Endothelial cell of umbilical vein (primary cell): ENCODE data around the gene CMBL. TPM values are rescaled to one million over a fixed set of nuclear protein-coding genes. Genes with fewer than 3 reads are reported as not detected.

Source experiments
- BruUV-seq: library from RNA; stranded (reverse); fragments of 400-500 nt; replicated peaks from 2 replicates; lab custom pipeline; 2021; lab: Mats Ljungman, UMichigan
- CTCF ChIA-PET: fragments of 300-600, 350-600 bp; sonication (Branson Sonifier 250); formaldehyde crosslinking; loops from one replicate; lab custom pipeline; 2021; ENCODE audit warnings: antibody characterized with exemption, inconsistent platforms; lab: Charles Lee
- POLR2A ChIA-PET: fragments of 300-600, 350-600 bp; sonication (Branson Sonifier 250); formaldehyde crosslinking; loops from one replicate; lab custom pipeline; 2021; ENCODE audit warnings: antibody characterized with exemption, inconsistent platforms; lab: Charles Lee
- DNase-seq: peaks from one replicate; pipeline ENCODE4 v3.0.0-alpha.2; 2011; ENCODE audit warnings: low read depth, low spot score
- FAIRE-seq: peaks from 2 replicates; lab custom pipeline; 2011; peaks lifted over from hg19 to GRCh38; lab: Jason Lieb, UNC
- H2AFZ ChIP-seq: 2 replicates; pipeline ENCODE4 v1.6.0; 2012; ENCODE audit warnings: low read depth, low read length, control low read depth, inconsistent platforms
- H3K27ac ChIP-seq: 2 replicates; pipeline ENCODE4 v1.5.1; 2011; ENCODE audit warnings: low read depth, mild to moderate bottlenecking, control low read depth, low read length, moderate library complexity; ENCODE audit not compliant: insufficient read depth
- H3K27me3 ChIP-seq, 2 experiments: 2 replicates each; pipeline versions ENCODE4 v1.6.0 to v1.6.1; 2011; ENCODE audit warnings: low read length in 2 of 2, mixed read lengths in 1 of 2; ENCODE audit not compliant: control insufficient read depth in 2 of 2, insufficient read depth in 2 of 2
- H3K36me3 ChIP-seq, 2 experiments: 2 replicates in 1 of 2; 3 replicates in 1 of 2; pipeline ENCODE4 v1.5.1; 2011; ENCODE audit warnings: low read length in 2 of 2, mild to moderate bottlenecking in 1 of 2, moderate library complexity in 1 of 2; ENCODE audit not compliant: control insufficient read depth in 2 of 2, insufficient read depth in 2 of 2; ENCODE audit errors: extremely low read depth in 1 of 2
- H3K4me1 ChIP-seq: 3 replicates; pipeline ENCODE4 v1.5.1; 2011; ENCODE audit warnings: mild to moderate bottlenecking, low read length; ENCODE audit not compliant: control insufficient read depth, insufficient read depth; ENCODE audit errors: extremely low read depth
- H3K4me2 ChIP-seq: 2 replicates; pipeline ENCODE4 v1.6.1; 2011; ENCODE audit warnings: low read length, control low read depth, mixed read lengths; ENCODE audit not compliant: insufficient read depth
- H3K4me3 ChIP-seq, 3 experiments: fragments of 200-600 bp in 1 of 3; sonication (generic), shearing (Covaris generic) in 1 of 3; replicated peaks in 1 of 3; 2 replicates each; pipeline ENCODE4 v1.5.1; 2011 to 2016; ENCODE audit warnings: control low read depth in 3 of 3, low read length in 3 of 3, mild to moderate bottlenecking in 2 of 3, inconsistent platforms in 1 of 3, low read depth in 1 of 3, moderate library complexity in 1 of 3; ENCODE audit not compliant: insufficient read depth in 1 of 3
- H3K79me2 ChIP-seq: 2 replicates; pipeline ENCODE4 v1.6.0; 2012; ENCODE audit warnings: low read length, inconsistent platforms; ENCODE audit not compliant: control insufficient read depth, insufficient read depth
- H3K9ac ChIP-seq: replicated peaks from 2 replicates; pipeline ENCODE3; 2011; ENCODE audit warnings: low read length, control low read depth; ENCODE audit not compliant: insufficient read depth; ENCODE audit errors: extremely low read depth
- H3K9me1 ChIP-seq: replicated peaks from 3 replicates; pipeline ENCODE4 v1.6.0; 2011; ENCODE audit warnings: mild to moderate bottlenecking, low read length; ENCODE audit not compliant: control insufficient read depth, insufficient read depth; ENCODE audit errors: extremely low read depth
- H3K9me3 ChIP-seq: replicated peaks from 2 replicates; pipeline ENCODE4 v1.5.1; 2012; ENCODE audit warnings: low read length, inconsistent platforms; ENCODE audit not compliant: control insufficient read depth, insufficient read depth
- H4K20me1 ChIP-seq: replicated peaks from 2 replicates; pipeline ENCODE3; 2011; ENCODE audit warnings: mild to moderate bottlenecking, low read length; ENCODE audit not compliant: control insufficient read depth, insufficient read depth; ENCODE audit errors: extremely low read depth
- EZH2 ChIP-seq: IDR thresholded peaks from 2 replicates; pipeline ENCODE4 v1.6.1; 2012; ENCODE audit warnings: borderline replicate concordance, low read depth, mild to moderate bottlenecking, moderate library complexity, low read length, inconsistent platforms; ENCODE audit not compliant: severe bottlenecking
- FOS ChIP-seq: IDR thresholded peaks from 2 replicates; pipeline ENCODE4 v1.6.1; 2011; ENCODE audit warnings: mild to moderate bottlenecking, low read length, moderate library complexity, borderline replicate concordance; ENCODE audit not compliant: insufficient read depth
- GATA2 ChIP-seq: IDR thresholded peaks from 2 replicates; pipeline ENCODE4 v1.7.0; 2011; ENCODE audit warnings: low read depth, mild to moderate bottlenecking, moderate library complexity, mixed read lengths, low read length; ENCODE audit not compliant: insufficient read length, insufficient read depth
- JUN ChIP-seq: IDR thresholded peaks from 2 replicates; pipeline ENCODE4 v1.6.1; 2011; ENCODE audit warnings: borderline replicate concordance, low read depth; ENCODE audit not compliant: insufficient read length, insufficient read depth
- MYC ChIP-seq: IDR thresholded peaks from one replicate; pipeline ENCODE4 v1.6.1; 2011; ENCODE audit warnings: mild to moderate bottlenecking, low read depth, low read length
- POLR2A ChIP-seq: IDR thresholded peaks from 2 replicates; pipeline ENCODE4 v1.6.1; 2012; ENCODE audit warnings: low read depth, mild to moderate bottlenecking, control low read depth, low read length
- POLR2AphosphoS5 ChIP-seq: IDR thresholded peaks from 2 replicates; pipeline ENCODE4 v1.6.1; 2012; ENCODE audit warnings: low read depth, mild to moderate bottlenecking, control low read depth, low read length, moderate library complexity; ENCODE audit not compliant: insufficient read depth
- dilution Hi-C: fragments of 300-500 bp; cut with MboI; formaldehyde crosslinking; loops from one replicate; pipeline ENCODE4 v1.15.0; 2019; ENCODE audit warnings: low sequenced_read_pairs; ENCODE audit not compliant: extremely low pct_ligation_motif_present
- intact Hi-C: fragments of 100-400 bp; cut with micrococcal nuclease; formaldehyde crosslinking; loops from one replicate; pipeline ENCODE4 v1.10.0; 2022
- polyA plus RNA-seq, 4 experiments: library from polyadenylated mRNA; depleted of rRNA in 3 of 4; stranded (reverse) in 3 of 4; unstranded in 1 of 4; fragments of >200 nt; gene quantifications; 2 replicates each; pipeline versions ENCODE4 v1.2.1 to v1.2.3, GENCODE V29; 2011 to 2012; ENCODE audit warnings: missing spikeins in 1 of 4
- total RNA-seq: library from RNA; stranded (reverse); gene quantifications from 2 replicates; pipeline ENCODE4 v1.2.3, GENCODE V29; 2021
- TF ChIP-seq, protein P1 (sequence below): IDR thresholded peaks from 2 replicates; pipeline ENCODE4 v1.6.1; 2011; ENCODE audit not compliant: insufficient read depth, insufficient read length
- TF ChIP-seq, protein P2 (sequence below), 2 donors: IDR thresholded peaks; 1 replicate in 1 of 2; 2 replicates in 1 of 2; pipeline ENCODE4 v1.5.1; 2011; ENCODE audit warnings: low read length in 2 of 2, mild to moderate bottlenecking in 2 of 2, moderate library complexity in 2 of 2, control low read depth in 1 of 2, inconsistent platforms in 1 of 2, low read depth in 1 of 2; ENCODE audit not compliant: insufficient read depth in 1 of 2; ENCODE audit errors: extremely low read depth in 1 of 2

The CMBL gene
- total and polyA plus RNA-seq, 2 donors (not counting 3 experiments of a cell fraction or from before 2014, with no cell fraction given), result 15.9 to 19.8 TPM

DNA sequence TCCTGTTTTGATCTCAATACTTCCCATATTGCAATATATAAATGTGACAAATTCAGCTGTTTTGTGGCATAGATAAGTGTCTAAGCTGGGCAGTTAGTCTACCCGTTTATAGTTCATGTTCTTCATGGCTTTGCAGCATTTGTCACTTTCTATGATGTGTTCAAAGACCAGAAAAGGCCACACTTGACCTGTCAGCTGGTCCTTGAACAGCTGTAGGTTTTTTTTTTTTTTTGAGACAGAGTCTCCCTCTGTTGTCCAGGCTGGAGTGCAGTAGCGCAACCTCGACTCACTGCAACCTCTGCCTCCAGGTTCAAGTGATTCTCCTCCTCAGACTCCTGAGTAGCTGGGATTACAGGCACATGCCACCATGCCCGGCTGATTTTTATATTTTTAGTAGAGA lies 28.4 kb downstream of the CMBL start:
- Histone ChIP-seq H4K20me1 (no peaks in the 10 kb centered on the region), H3K4me1 (no peaks in the 10 kb centered on the region), H2AFZ (no peak overlapping the region), H3K36me3 (no peaks in the 10 kb centered on the region), H3K79me2 (no peaks in the 10 kb centered on the region), H3K27ac (no peak overlapping the region), H3K9ac (no peak overlapping the region), H3K9me1 (no peaks in the 10 kb centered on the region), H3K9me3 (no peaks in the 10 kb centered on the region), H3K4me3 (no peak overlapping the region), H3K4me2 (no peak overlapping the region), H3K27me3 (no peaks in the 10 kb centered on the region)
- TSS peak; percentile 73 for BruUV-seq
- no peak for TF ChIP-seq EZH2
- DNase-seq (no peak), FAIRE-seq (no peak)
- ChIA-PET CTCF (no interaction called here), POLR2A (no interaction called here)
- intact Hi-C loops, result no loop called here
- dilution Hi-C loops, result no loop called here

DNA sequence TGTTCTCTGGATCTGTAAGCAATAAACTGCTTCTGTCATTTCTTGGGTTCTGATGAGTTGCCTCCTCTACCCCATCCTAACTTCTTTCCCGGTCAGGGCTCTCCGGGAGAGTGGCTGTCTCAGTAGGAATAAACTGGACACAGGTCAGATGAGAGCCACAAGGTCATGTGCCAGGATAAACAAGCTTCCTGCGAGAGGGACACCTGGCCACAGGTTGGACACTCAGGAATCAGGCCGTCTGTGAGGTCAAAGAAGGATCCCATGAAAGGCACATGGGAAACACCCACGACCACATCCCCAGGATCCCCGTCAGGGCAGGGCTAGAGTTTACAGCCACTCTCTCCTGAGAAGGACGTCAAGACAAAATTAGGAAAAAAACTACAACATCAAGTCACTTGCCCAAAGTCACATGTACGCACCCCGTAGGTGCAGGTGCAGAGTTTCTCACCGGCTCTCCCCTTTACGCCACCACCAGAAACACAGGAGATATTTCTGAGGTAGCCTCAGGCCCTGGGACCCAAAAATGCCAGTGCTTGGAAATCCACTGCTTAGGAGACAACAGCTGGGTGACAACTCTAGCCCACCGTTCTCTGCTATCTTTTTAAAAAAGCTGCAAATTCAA lies 28.9 kb downstream of the CMBL start:
- BruUV-seq, result no TSS peak
- FAIRE-seq, result no peak
- Histone ChIP-seq H3K79me2 (no peaks in the 10 kb centered on the region), H3K9ac (no peak overlapping the region), H3K4me3 (no peak overlapping the region), H3K27ac (no peak overlapping the region), H3K27me3 (no peaks in the 10 kb centered on the region), H4K20me1 (no peaks in the 10 kb centered on the region), H3K4me1 (no peaks in the 10 kb centered on the region), H3K9me3 (no peaks in the 10 kb centered on the region), H3K4me2 (no peak overlapping the region), H2AFZ (no peak overlapping the region), H3K9me1 (no peaks in the 10 kb centered on the region), H3K36me3 (no peaks in the 10 kb centered on the region)
- CTCF ChIA-PET, result no interaction called here
- POLR2A ChIA-PET, result no interaction called here
- no peak for TF ChIP-seq JUN
- TF ChIP-seq, protein P1, sequence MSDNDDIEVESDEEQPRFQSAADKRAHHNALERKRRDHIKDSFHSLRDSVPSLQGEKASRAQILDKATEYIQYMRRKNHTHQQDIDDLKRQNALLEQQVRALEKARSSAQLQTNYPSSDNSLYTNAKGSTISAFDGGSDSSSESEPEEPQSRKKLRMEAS, result no peak
- no peak for TF ChIP-seq MYC
- no peak for TF ChIP-seq FOS
- no peak for TF ChIP-seq POLR2A
- no peak for TF ChIP-seq POLR2AphosphoS5
- no peak for TF ChIP-seq EZH2
- TF ChIP-seq, protein P2, sequence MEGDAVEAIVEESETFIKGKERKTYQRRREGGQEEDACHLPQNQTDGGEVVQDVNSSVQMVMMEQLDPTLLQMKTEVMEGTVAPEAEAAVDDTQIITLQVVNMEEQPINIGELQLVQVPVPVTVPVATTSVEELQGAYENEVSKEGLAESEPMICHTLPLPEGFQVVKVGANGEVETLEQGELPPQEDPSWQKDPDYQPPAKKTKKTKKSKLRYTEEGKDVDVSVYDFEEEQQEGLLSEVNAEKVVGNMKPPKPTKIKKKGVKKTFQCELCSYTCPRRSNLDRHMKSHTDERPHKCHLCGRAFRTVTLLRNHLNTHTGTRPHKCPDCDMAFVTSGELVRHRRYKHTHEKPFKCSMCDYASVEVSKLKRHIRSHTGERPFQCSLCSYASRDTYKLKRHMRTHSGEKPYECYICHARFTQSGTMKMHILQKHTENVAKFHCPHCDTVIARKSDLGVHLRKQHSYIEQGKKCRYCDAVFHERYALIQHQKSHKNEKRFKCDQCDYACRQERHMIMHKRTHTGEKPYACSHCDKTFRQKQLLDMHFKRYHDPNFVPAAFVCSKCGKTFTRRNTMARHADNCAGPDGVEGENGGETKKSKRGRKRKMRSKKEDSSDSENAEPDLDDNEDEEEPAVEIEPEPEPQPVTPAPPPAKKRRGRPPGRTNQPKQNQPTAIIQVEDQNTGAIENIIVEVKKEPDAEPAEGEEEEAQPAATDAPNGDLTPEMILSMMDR (IDR thresholded peaks at IDR 0.05; ENCODE audit: extremely low read depth in 1 of 2, insufficient read depth in 1 of 2, low read depth in 1 of 2, low read length in 2 of 2), result no peak
- TF ChIP-seq GATA2, result no peak
- intact Hi-C loops (no loop called here), dilution Hi-C loops (no loop called here)
- DNase-seq, result no peak
